ENCODE results near the gene L3HYPDH. TPM values are rescaled to one million over a fixed set of nuclear protein-coding genes. Genes with fewer than 3 reads are reported as not detected.
A peak's percentile ranks its signal among the peaks of the same experiment; 100 is the strongest.

L3HYPDH gene
- total RNA-seq, 1 donor, result 44.5 TPM

GRCh38 chr14:59500732-59501131, 16.5 kb upstream of the L3HYPDH start:
- Histone ChIP-seq H3K4me1 (ENCODE audit: insufficient read depth, low read length) (no peaks in the 10 kb centered on the region), H2AFZ (ENCODE audit: low read length) (no peak overlapping the region), H3K79me2 (ENCODE audit: insufficient read depth, low read length) (peaks cover 9% of the 10 kb centered on the region), H3K9me3 (ENCODE audit: low read depth, low read length) (no peaks in the 10 kb centered on the region), H3K4me3 (ENCODE audit: insufficient read depth, low read length) (no peak overlapping the region), H4K20me1 (ENCODE audit: insufficient read depth, low read length) (no peaks in the 10 kb centered on the region), H3K27ac (ENCODE audit: low read depth, low read length) (no peak overlapping the region), H3K4me2 (ENCODE audit: insufficient read depth, low read length) (no peak overlapping the region), H3K36me3 (ENCODE audit: insufficient read depth, low read length) (peaks cover 24% of the 10 kb centered on the region), H3K27me3 (ENCODE audit: insufficient read depth, low read length) (no peaks in the 10 kb centered on the region)
- DNase-seq (ENCODE audit: insufficient read length, low spot score, missing footprints), result no peak
- TF ChIP-seq CTCF (IDR thresholded peaks at IDR 0.05; ENCODE audit: extremely low read depth, low read depth, low read length), result no peak

GRCh38 chr14:59492384-59492783, 8.2 kb upstream of the L3HYPDH start:
- Histone ChIP-seq H3K36me3 (ENCODE audit: insufficient read depth, low read length) (peaks cover 76% of the 10 kb centered on the region), H3K4me3 (ENCODE audit: insufficient read depth, low read length) (no peak overlapping the region), H3K79me2 (ENCODE audit: insufficient read depth, low read length) (peaks cover 44% of the 10 kb centered on the region), H2AFZ (ENCODE audit: low read length) (no peak overlapping the region), H3K4me2 (ENCODE audit: insufficient read depth, low read length) (no peak overlapping the region), H3K27ac (ENCODE audit: low read depth, low read length) (no peak overlapping the region), H4K20me1 (ENCODE audit: insufficient read depth, low read length) (peaks cover 5% of the 10 kb centered on the region), H3K27me3 (ENCODE audit: insufficient read depth, low read length) (no peaks in the 10 kb centered on the region), H3K4me1 (ENCODE audit: insufficient read depth, low read length) (no peaks in the 10 kb centered on the region), H3K9me3 (ENCODE audit: low read depth, low read length) (no peaks in the 10 kb centered on the region)
- no peak for TF ChIP-seq CTCF (IDR thresholded peaks at IDR 0.05; ENCODE audit: extremely low read depth, low read depth, low read length)
- no peak for DNase-seq (ENCODE audit: insufficient read length, low spot score, missing footprints)

GRCh38 chr14:59490756-59491155, 6.5 kb upstream of the L3HYPDH start:
- DNase-seq (ENCODE audit: insufficient read length, low spot score, missing footprints), result no peak
- no peak overlapping the region for H3K27ac ChIP-seq (ENCODE audit: low read depth, low read length)
- H3K4me3 ChIP-seq (ENCODE audit: insufficient read depth, low read length), result no peak overlapping the region
- TF ChIP-seq CTCF (IDR thresholded peaks at IDR 0.05; ENCODE audit: extremely low read depth, low read depth, low read length), result no peak
- peaks cover 5% of the 10 kb centered on the region for H4K20me1 ChIP-seq (ENCODE audit: insufficient read depth, low read length)
- H3K9me3 ChIP-seq (ENCODE audit: low read depth, low read length), result no peaks in the 10 kb centered on the region
- H3K36me3 ChIP-seq (ENCODE audit: insufficient read depth, low read length), result peaks cover 67% of the 10 kb centered on the region
- H3K4me1 ChIP-seq (ENCODE audit: insufficient read depth, low read length), result peaks cover 7% of the 10 kb centered on the region
- no peak overlapping the region for H3K4me2 ChIP-seq (ENCODE audit: insufficient read depth, low read length)
- no peak overlapping the region for H2AFZ ChIP-seq (ENCODE audit: low read length)
- H3K27me3 ChIP-seq (ENCODE audit: insufficient read depth, low read length), result no peaks in the 10 kb centered on the region
- peaks cover 54% of the 10 kb centered on the region for H3K79me2 ChIP-seq (ENCODE audit: insufficient read depth, low read length)

GRCh38 chr14:59484639-59485175, 499 bp upstream of the L3HYPDH start:
- Histone ChIP-seq H3K27ac (ENCODE audit: low read depth, low read length) (peak overlapping the region; percentile 97), H3K36me3 (ENCODE audit: insufficient read depth, low read length) (peaks cover 20% of the 10 kb centered on the region), H3K4me2 (ENCODE audit: insufficient read depth, low read length) (peak overlapping the region; percentile 88), H2AFZ (ENCODE audit: low read length) (peak overlapping the region; percentile 79), H3K79me2 (ENCODE audit: insufficient read depth, low read length) (peaks cover 81% of the 10 kb centered on the region), H4K20me1 (ENCODE audit: insufficient read depth, low read length) (peaks cover 11% of the 10 kb centered on the region), H3K27me3 (ENCODE audit: insufficient read depth, low read length) (no peaks in the 10 kb centered on the region), H3K4me3 (ENCODE audit: insufficient read depth, low read length) (peak overlapping the region; percentile 80), H3K9me3 (ENCODE audit: low read depth, low read length) (no peaks in the 10 kb centered on the region), H3K4me1 (ENCODE audit: insufficient read depth, low read length) (peaks cover 46% of the 10 kb centered on the region)
- no peak for DNase-seq (ENCODE audit: insufficient read length, low spot score, missing footprints)
- TF ChIP-seq CTCF (IDR thresholded peaks at IDR 0.05; ENCODE audit: extremely low read depth, low read depth, low read length), result no peak

Data from osteoblast (primary cell).